Calu3 (cell line): Measurements from ENCODE around the gene C1QTNF5. TPM values are rescaled to one million over a fixed set of nuclear protein-coding genes. Genes with fewer than 3 reads are reported as not detected.

Source experiments
- BruUV-seq: library from RNA; stranded (reverse); fragments of 400-500 nt; replicated peaks from 2 replicates; lab custom pipeline; 2021; lab: Mats Ljungman, UMichigan
- CTCF ChIA-PET: fragments of 300-600 bp; sonication (Branson Sonifier 250); formaldehyde crosslinking; loops from one replicate; lab custom pipeline; 2022; ENCODE audit warnings: antibody characterized with exemption; lab: Charles Lee
- DNase-seq: peaks from one replicate; pipeline ENCODE4 v3.0.0; 2022
- H3K27ac Mint-ChIP-seq: one replicate; pipeline ENCODE4 v1.8.0; 2022; ENCODE audit warnings: mixed read lengths; ENCODE audit not compliant: unreplicated experiment
- H3K27me3 Mint-ChIP-seq: one replicate; pipeline ENCODE4 v1.8.0; 2022; ENCODE audit warnings: mixed read lengths; ENCODE audit not compliant: unreplicated experiment
- H3K36me3 Mint-ChIP-seq: one replicate; pipeline ENCODE4 v1.8.0; 2022; ENCODE audit warnings: mild to moderate bottlenecking, moderate library complexity, mixed read lengths; ENCODE audit not compliant: insufficient read depth, unreplicated experiment
- H3K4me1 Mint-ChIP-seq: one replicate; pipeline ENCODE4 v1.8.0; 2022; ENCODE audit warnings: mild to moderate bottlenecking, low read depth, mixed read lengths; ENCODE audit not compliant: unreplicated experiment
- H3K4me3 Mint-ChIP-seq: one replicate; pipeline ENCODE4 v1.8.0; 2022; ENCODE audit warnings: mild to moderate bottlenecking, low read depth, moderate library complexity, mixed read lengths; ENCODE audit not compliant: unreplicated experiment
- H3K9me3 Mint-ChIP-seq: one replicate; pipeline ENCODE4 v1.8.0; 2022; ENCODE audit warnings: low read depth, mixed read lengths; ENCODE audit not compliant: unreplicated experiment
- intact Hi-C: fragments of 100-400 bp; cut with micrococcal nuclease; formaldehyde crosslinking; loops from one replicate; pipeline ENCODE4 v1.10.0; 2022; ENCODE audit not compliant: unreplicated experiment
- total RNA-seq: library from RNA; stranded (reverse); gene quantifications from 2 replicates; pipeline ENCODE4 v1.2.3, GENCODE V29; 2022
- TF ChIP-seq, protein P1 (sequence below): fragments of 200-600 bp; IDR thresholded peaks from one replicate; pipeline ENCODE4 v1.8.0; 2022; ENCODE audit warnings: antibody characterized with exemption; ENCODE audit not compliant: unreplicated experiment

C1QTNF5 gene
- total RNA-seq, 1 experiment from 2014 or later, result not detected

DNA sequence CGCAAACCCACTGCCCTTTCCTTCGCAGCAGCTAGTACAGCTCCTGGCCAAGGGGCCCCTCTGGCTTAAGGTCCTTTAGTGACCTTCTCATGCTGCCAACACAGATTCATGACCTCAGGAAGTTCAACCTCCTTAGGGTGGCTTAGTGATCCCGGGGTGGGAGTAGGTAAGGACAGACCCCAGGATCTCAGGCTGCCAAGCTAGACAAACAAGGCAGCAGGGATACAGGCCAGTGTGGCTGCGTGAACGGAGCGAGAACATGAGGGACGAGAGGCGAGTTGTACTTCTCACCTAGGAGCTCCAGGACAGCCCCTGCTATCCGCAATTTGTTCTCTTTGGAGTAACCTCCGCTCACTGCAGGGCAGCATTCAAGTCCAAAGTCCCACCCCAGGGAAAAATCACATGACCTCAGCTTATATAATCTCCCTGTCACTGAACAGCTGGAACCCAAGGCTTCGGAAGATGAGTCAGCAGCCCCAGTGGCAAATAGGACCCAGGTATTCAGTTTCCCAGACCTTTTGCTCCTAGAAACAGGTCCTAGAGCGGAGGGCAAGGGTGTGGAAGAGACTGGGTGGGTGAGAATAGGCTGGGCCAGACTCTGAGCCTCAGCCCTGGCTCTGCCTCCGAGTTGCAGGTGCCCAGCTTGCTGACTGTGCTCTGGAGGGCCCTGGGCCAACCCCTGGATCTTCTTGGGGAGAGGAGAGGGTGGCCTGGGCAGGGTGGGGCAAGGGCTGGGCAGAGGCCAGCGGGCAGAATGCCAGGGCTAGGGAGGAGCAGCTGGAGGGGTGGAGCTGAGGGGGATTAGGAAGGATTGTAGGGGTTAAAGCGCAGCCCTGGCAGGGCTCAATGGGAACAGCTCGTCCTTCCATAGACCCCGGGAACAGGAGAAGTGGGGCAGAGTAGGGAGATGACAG is 27.7 kb upstream of the C1QTNF5 start:
- Mint-ChIP-seq H3K4me3 (no peak overlapping the region), H3K27me3 (peaks cover 13% of the 10 kb centered on the region), H3K36me3 (no peaks in the 10 kb centered on the region), H3K4me1 (peaks cover 9% of the 10 kb centered on the region), H3K9me3 (no peaks in the 10 kb centered on the region), H3K27ac (no peak overlapping the region)
- BruUV-seq, result no TSS peak
- DNase-seq, result peak; percentile 32
- intact Hi-C loops, result no loop called here
- CTCF ChIA-PET, result interaction anchor here (0.8 kb wide), 1 partner anchor 30 kb away, joined by 3 read pairs; no protein-coding TSS in a partner anchor
- TF ChIP-seq, protein P1, sequence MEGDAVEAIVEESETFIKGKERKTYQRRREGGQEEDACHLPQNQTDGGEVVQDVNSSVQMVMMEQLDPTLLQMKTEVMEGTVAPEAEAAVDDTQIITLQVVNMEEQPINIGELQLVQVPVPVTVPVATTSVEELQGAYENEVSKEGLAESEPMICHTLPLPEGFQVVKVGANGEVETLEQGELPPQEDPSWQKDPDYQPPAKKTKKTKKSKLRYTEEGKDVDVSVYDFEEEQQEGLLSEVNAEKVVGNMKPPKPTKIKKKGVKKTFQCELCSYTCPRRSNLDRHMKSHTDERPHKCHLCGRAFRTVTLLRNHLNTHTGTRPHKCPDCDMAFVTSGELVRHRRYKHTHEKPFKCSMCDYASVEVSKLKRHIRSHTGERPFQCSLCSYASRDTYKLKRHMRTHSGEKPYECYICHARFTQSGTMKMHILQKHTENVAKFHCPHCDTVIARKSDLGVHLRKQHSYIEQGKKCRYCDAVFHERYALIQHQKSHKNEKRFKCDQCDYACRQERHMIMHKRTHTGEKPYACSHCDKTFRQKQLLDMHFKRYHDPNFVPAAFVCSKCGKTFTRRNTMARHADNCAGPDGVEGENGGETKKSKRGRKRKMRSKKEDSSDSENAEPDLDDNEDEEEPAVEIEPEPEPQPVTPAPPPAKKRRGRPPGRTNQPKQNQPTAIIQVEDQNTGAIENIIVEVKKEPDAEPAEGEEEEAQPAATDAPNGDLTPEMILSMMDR, result no peak

DNA sequence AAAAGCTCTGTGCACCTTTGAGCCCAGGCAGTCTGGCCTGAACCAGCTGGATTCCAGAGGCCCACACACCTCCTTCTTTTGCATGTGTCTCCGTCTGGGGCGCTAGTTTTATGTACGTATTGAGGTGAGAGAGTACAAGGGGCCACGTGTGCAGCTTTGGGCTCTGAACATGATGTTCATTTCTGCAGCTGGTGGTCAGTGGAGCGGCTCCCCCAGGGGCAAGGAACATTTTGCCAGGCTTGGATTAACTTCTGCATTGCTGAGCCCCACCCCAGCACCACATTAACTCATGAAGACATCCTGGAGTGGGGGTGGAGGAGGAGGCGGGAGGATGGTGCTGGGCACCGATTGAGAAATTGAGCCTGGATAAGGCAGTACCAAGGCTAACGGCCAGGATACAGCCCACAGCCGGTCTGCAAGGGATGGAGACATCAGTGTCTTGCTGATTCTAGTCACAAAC is 27.0 kb upstream of the C1QTNF5 start:
- no peak overlapping the region for H3K4me3 Mint-ChIP-seq
- TF ChIP-seq, protein P1, result no peak
- CTCF ChIA-PET, result no interaction called here
- H3K9me3 Mint-ChIP-seq, result no peaks in the 10 kb centered on the region
- H3K36me3 Mint-ChIP-seq, result no peaks in the 10 kb centered on the region
- H3K27ac Mint-ChIP-seq, result no peak overlapping the region
- intact Hi-C loops, result no loop called here
- no peak for DNase-seq
- BruUV-seq, result no TSS peak
- peaks cover 9% of the 10 kb centered on the region for H3K4me1 Mint-ChIP-seq
- peaks cover 13% of the 10 kb centered on the region for H3K27me3 Mint-ChIP-seq

DNA sequence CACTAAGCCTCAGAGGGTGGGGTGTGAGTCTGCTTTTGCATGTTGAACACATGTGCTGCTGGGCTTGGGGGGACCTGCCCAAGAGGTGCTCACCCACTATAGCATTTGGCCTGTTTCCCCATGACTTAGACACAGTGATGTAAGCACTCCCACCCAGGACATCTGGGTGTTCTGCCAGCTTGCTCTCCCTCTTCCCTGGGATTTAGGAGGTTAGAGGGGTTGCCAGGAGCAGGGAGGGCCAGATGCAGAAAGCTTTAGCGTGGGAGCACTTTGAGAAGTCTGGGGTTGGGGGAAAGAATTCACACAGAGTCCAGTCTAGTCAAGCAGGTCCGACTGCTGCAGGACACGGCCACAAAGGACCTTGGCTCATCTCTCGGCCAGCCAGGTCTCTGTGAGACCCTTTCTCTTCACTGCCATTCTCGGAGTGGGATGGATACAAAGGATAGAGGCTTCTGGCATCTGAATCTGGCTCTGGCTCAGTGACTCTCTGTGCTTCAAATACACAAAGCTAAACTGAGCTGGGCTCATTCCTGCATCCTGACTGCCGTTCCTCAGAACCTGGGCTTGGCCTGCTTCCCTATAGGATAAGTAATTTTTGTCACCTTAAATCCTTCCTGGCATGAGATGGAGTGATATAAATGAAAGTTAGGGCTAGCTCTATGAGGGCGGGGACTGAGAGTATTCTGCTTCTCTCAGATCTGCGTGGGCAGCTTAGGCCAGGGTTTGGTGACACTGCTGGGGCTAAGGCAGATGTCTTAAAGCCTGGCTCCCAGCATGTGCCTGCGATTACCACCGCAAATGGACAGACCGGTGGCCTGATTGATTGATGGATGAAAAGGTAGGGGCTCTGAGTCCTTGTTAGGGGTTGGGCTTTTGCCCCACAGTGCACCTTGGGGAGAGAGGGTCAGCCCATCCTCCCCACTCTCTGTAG is 26.3 kb upstream of the C1QTNF5 start:
- Mint-ChIP-seq H3K36me3 (no peaks in the 10 kb centered on the region), H3K4me3 (no peak overlapping the region), H3K27ac (no peak overlapping the region), H3K27me3 (peaks cover 13% of the 10 kb centered on the region), H3K9me3 (no peaks in the 10 kb centered on the region), H3K4me1 (peaks cover 9% of the 10 kb centered on the region)
- TF ChIP-seq, protein P1, result no peak
- no TSS peak for BruUV-seq
- intact Hi-C loops, result no loop called here
- no peak for DNase-seq
- CTCF ChIA-PET, result interaction anchor here (1.1 kb wide), 1 partner anchor 29 kb away, joined by 3 read pairs; no protein-coding TSS in a partner anchor

- Mint-ChIP-seq H3K27ac (no peak overlapping the region), H3K9me3 (no peaks in the 10 kb centered on the region), H3K36me3 (no peaks in the 10 kb centered on the region), H3K4me3 (no peak overlapping the region), H3K27me3 (peaks cover 13% of the 10 kb centered on the region), H3K4me1 (peaks cover 18% of the 10 kb centered on the region)
- no peak for DNase-seq
- intact Hi-C loops, result no loop called here
- TF ChIP-seq, protein P1, result no peak
- CTCF ChIA-PET, result no interaction called here
- no TSS peak for BruUV-seq
These were observed 24.4 kb upstream of the C1QTNF5 start for GRCh38 chr11:119365071-119365591.
